ENCODE data around the gene CDRT4.

Gene CDRT4

GRCh38 chr17:15467592-15467991, at the start of gene CDRT4:
Gene CDRT4 (minus strand): TSS chr17:15467621. CDS start chr17:15440238, 27,383 bp downstream.
- no peak for DNase-seq (ENCODE audit: low spot score)
- POLR2A ChIA-PET (ENCODE audit: low non-redundant PET): no interaction called here
- CTCF ChIA-PET: no interaction called here
- H3K27ac ChIP-seq: no peak within 1 kb of the TSS
- no peak for TF ChIP-seq CTCF (conservative IDR thresholded peaks at IDR 0.05; ENCODE audit: low read depth)

GRCh38 chr17:15516150-15516549, 48.7 kb upstream of the CDRT4 start:
- POLR2A ChIA-PET (ENCODE audit: low non-redundant PET): no interaction called here
- no peak overlapping the region for H3K27ac ChIP-seq
- DNase-seq (ENCODE audit: low spot score): no peak
- CTCF ChIA-PET: no interaction called here
- no peak for TF ChIP-seq CTCF (conservative IDR thresholded peaks at IDR 0.05; ENCODE audit: low read depth)

- no peak for DNase-seq (ENCODE audit: low spot score)
- ChIA-PET CTCF (no interaction called here), POLR2A (ENCODE audit: low non-redundant PET) (no interaction called here)
- H3K27ac ChIP-seq: no peak overlapping the region
- no peak for TF ChIP-seq CTCF (conservative IDR thresholded peaks at IDR 0.05; ENCODE audit: low read depth)
Observed at GRCh38 chr17:15514469-15514868, 47.0 kb upstream of the CDRT4 start.

- ChIA-PET POLR2A (ENCODE audit: low non-redundant PET) (no interaction called here), CTCF (interaction anchor here (1.2 kb wide), 1 partner anchor 11 kb away, joined by 3 read pairs; no protein-coding TSS in a partner anchor)
- TF ChIP-seq CTCF (conservative IDR thresholded peaks at IDR 0.05; ENCODE audit: low read depth): no peak
- H3K27ac ChIP-seq: no peak overlapping the region
- DNase-seq (ENCODE audit: low spot score): no peak
Observed at GRCh38 chr17:15513856-15514459, 46.5 kb upstream of the CDRT4 start.

- DNase-seq (ENCODE audit: low spot score): no peak
- POLR2A ChIA-PET (ENCODE audit: low non-redundant PET): no interaction called here
- CTCF ChIA-PET: interaction anchor here (1.2 kb wide), 1 partner anchor 10 kb away, joined by 3 read pairs; no protein-coding TSS in a partner anchor
- TF ChIP-seq CTCF (conservative IDR thresholded peaks at IDR 0.05; ENCODE audit: low read depth): no peak
- no peak overlapping the region for H3K27ac ChIP-seq
Observed at GRCh38 chr17:15513058-15513791, 45.8 kb upstream of the CDRT4 start.

- ChIA-PET CTCF (no interaction called here), POLR2A (ENCODE audit: low non-redundant PET) (no interaction called here)
- H3K27ac ChIP-seq: no peak overlapping the region
- no peak for DNase-seq (ENCODE audit: low spot score)
- no peak for TF ChIP-seq CTCF (conservative IDR thresholded peaks at IDR 0.05; ENCODE audit: low read depth)
Observed at GRCh38 chr17:15512071-15512709, 44.8 kb upstream of the CDRT4 start.
